Lower lobe of right lung (tissue), 2 donors: ENCODE data around the gene FBN1. TPM values are rescaled to one million over a fixed set of nuclear protein-coding genes. Genes with fewer than 3 reads are reported as not detected.

Source experiments
- ATAC-seq, 2 donors: fragments of 200-7000 bp; cut with Tn5 transposase; one replicate each; pipeline ENCODE4 v1.9.1; 2020 to 2022; ENCODE audit warnings: mild to moderate bottlenecking in 2 of 2, moderate library complexity in 2 of 2
- DNase-seq: peaks from one replicate; pipeline ENCODE4 v3.0.0-alpha.2; 2020
- H3K27ac ChIP-seq: fragments of 200-600 bp; one replicate; pipeline ENCODE4 v1.8.0; 2022
- H3K27me3 ChIP-seq: fragments of 200-600 bp; one replicate; pipeline ENCODE4 v1.8.0; 2022; ENCODE audit warnings: low read depth
- H3K36me3 ChIP-seq: fragments of 200-600 bp; one replicate; pipeline ENCODE4 v1.8.0; 2022; ENCODE audit warnings: mild to moderate bottlenecking
- H3K4me1 ChIP-seq: fragments of 200-600 bp; one replicate; pipeline ENCODE4 v1.8.0; 2022
- H3K4me3 ChIP-seq: fragments of 200-600 bp; one replicate; pipeline ENCODE4 v1.8.0; 2022; ENCODE audit warnings: mild to moderate bottlenecking
- H3K9me3 ChIP-seq: fragments of 200-600 bp; one replicate; pipeline ENCODE4 v1.8.0; 2022
- intact Hi-C: fragments of 100-400 bp; cut with DNase I; formaldehyde crosslinking; loops from one replicate; pipeline ENCODE4 v1.11.0; 2022
- total RNA-seq: library from RNA; stranded (reverse); fragmentation: NEBNext Ultra II Directional; extraction: Animal tissue kit (Norgen Biotek cat#: 25700); gene quantifications from one replicate; pipeline ENCODE4 v1.2.1, GENCODE V29; 2021
- TF ChIP-seq, protein P1 (sequence below): fragments of 200-600 bp; IDR thresholded peaks from one replicate; pipeline ENCODE4 v1.8.0; 2022; ENCODE audit warnings: antibody characterized with exemption, mild to moderate bottlenecking
- donor health status: DM: no; HTN: yes; CAD: no; lungs with severe emphysema.

Gene FBN1
- total RNA-seq, 1 donor from 2014 or later, result 75.3 TPM

DNA sequence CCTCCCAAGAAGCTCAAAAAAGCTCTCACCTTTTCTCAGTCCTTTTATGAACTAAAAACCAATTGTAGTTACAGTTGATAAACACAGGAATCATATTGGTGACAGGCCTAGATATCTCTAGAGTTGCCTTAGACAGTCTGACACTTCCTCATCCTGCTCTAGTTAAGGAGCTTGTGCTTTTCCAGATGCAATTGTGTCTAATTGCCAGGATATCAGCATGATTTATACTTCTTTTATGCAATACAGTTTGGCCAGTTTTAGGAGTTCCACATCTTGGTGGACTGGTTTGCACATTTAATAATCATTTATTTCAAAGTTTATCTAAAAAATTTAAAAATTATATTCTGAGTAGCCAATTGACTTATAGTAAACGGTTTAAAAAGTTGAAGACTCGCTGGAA, 218.6 kb downstream of the FBN1 start:
- TF ChIP-seq, protein P1, sequence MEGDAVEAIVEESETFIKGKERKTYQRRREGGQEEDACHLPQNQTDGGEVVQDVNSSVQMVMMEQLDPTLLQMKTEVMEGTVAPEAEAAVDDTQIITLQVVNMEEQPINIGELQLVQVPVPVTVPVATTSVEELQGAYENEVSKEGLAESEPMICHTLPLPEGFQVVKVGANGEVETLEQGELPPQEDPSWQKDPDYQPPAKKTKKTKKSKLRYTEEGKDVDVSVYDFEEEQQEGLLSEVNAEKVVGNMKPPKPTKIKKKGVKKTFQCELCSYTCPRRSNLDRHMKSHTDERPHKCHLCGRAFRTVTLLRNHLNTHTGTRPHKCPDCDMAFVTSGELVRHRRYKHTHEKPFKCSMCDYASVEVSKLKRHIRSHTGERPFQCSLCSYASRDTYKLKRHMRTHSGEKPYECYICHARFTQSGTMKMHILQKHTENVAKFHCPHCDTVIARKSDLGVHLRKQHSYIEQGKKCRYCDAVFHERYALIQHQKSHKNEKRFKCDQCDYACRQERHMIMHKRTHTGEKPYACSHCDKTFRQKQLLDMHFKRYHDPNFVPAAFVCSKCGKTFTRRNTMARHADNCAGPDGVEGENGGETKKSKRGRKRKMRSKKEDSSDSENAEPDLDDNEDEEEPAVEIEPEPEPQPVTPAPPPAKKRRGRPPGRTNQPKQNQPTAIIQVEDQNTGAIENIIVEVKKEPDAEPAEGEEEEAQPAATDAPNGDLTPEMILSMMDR, result no peak
- ATAC-seq (no peak), DNase-seq (no peak)
- H3K9me3 ChIP-seq, result no peaks in the 10 kb centered on the region
- intact Hi-C loops, result no loop called here
- no peaks in the 10 kb centered on the region for H3K27me3 ChIP-seq
- peaks cover 17% of the 10 kb centered on the region for H3K36me3 ChIP-seq
- no peaks in the 10 kb centered on the region for H3K4me1 ChIP-seq
- no peak overlapping the region for H3K4me3 ChIP-seq
- H3K27ac ChIP-seq, result no peak overlapping the region

DNA sequence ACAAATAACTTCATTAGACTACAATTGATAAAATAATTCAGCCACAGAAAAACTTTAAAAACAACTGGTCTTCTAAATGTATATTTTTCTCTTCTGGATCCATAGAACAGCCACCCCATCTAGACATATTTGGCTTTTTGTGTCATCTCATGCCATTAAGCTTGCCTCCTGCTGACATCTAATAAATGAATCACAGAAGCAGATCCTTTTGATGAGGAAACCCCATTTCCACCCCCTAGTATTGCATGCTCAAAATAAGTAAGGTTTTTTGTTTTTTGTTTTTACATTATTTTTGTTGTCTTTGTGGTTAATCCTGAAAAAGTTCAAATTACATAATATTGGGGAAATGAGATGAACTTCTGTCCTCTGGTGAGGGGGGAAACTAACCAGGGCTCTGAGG, 219.5 kb downstream of the FBN1 start:
- Histone ChIP-seq H3K27ac (no peak overlapping the region), H3K36me3 (peaks cover 19% of the 10 kb centered on the region), H3K27me3 (no peaks in the 10 kb centered on the region), H3K4me1 (no peaks in the 10 kb centered on the region), H3K9me3 (no peaks in the 10 kb centered on the region), H3K4me3 (no peak overlapping the region)
- no peak for ATAC-seq
- TF ChIP-seq, protein P1, result no peak
- intact Hi-C loops, result no loop called here
- no peak for DNase-seq

DNA sequence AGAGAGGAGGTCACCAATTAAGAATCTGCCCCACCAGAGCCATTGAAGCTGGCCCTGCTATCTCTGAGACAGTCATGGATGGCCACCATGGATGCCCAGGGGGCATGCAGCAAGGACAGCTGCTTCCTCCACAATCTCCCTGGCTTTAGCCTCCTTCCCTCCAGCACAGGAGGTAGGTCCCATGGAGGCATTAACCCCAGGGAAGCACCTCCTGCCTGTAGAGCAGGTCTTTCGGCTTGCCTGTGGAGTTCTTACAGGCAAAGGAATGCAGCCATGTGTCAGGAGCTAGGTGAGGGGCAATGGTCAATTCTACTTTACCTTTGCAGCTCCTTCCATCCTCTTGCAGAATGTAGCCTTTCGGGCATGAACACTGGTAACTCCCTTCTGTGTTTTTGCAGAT, 220.5 kb downstream of the FBN1 start:
- no peak for DNase-seq
- ATAC-seq, result no peak
- TF ChIP-seq, protein P1, result no peak
- Histone ChIP-seq H3K27me3 (no peaks in the 10 kb centered on the region), H3K36me3 (peaks cover 28% of the 10 kb centered on the region), H3K27ac (no peak overlapping the region), H3K4me1 (no peaks in the 10 kb centered on the region), H3K9me3 (no peaks in the 10 kb centered on the region), H3K4me3 (no peak overlapping the region)
- intact Hi-C loops, result no loop called here

DNA sequence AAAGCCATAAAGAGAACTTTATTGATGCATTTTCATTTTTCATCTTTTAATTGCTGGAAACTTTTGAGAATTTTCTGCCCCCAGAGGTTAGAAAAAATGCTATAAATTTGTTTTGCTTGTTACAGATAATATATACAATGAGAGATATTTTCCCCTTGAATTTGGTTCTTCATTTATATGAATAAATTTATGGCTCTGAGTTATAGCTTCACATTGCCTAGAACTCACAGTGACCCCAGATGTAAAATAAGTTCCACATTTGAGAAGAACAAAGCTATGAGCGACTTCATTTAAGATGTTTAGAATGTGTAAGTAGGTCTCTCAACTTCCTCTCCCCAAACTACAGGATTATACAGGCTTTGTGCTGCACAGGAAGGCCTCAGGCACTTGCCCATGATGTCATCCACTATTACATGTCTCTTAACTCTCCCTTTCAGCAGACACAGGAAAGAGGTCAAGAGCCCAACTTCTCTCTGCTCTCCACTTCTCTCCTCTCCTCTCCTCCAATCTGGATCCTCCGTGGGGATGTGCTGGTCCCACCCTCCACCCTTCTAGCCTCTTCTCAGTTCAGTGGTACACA, 221.5 kb downstream of the FBN1 start:
- Histone ChIP-seq H3K36me3 (peaks cover 34% of the 10 kb centered on the region), H3K27me3 (no peaks in the 10 kb centered on the region), H3K9me3 (no peaks in the 10 kb centered on the region), H3K4me1 (no peaks in the 10 kb centered on the region), H3K27ac (no peak overlapping the region), H3K4me3 (no peak overlapping the region)
- DNase-seq (no peak), ATAC-seq (no peak)
- TF ChIP-seq, protein P1, result no peak
- intact Hi-C loops, result no loop called here

DNA sequence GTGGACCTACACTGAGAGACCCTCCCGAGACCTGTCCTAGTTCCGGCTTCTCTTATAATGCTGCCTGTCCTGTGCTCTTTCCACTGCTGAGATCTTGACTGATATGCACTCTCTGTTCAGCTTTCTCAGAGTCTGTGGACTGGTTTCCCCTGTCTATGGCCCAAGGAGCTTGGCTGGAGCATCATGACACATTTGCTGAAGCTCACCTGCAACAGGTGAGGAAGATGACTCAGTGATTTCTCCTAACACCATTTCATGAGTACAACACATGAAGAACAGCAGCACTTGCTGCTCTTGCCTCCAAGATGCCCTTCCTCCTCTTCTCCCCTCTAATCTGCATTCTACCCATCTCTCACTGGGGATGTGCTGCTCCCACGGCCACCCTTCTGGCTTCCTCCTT, 222.2 kb downstream of the FBN1 start:
- peaks cover 38% of the 10 kb centered on the region for H3K36me3 ChIP-seq
- TF ChIP-seq, protein P1, result no peak
- no peak for DNase-seq
- H3K27me3 ChIP-seq, result no peaks in the 10 kb centered on the region
- H3K27ac ChIP-seq, result no peak overlapping the region
- no peak overlapping the region for H3K4me3 ChIP-seq
- no peaks in the 10 kb centered on the region for H3K9me3 ChIP-seq
- H3K4me1 ChIP-seq, result no peaks in the 10 kb centered on the region
- ATAC-seq, result no peak
- intact Hi-C loops, result no loop called here

DNA sequence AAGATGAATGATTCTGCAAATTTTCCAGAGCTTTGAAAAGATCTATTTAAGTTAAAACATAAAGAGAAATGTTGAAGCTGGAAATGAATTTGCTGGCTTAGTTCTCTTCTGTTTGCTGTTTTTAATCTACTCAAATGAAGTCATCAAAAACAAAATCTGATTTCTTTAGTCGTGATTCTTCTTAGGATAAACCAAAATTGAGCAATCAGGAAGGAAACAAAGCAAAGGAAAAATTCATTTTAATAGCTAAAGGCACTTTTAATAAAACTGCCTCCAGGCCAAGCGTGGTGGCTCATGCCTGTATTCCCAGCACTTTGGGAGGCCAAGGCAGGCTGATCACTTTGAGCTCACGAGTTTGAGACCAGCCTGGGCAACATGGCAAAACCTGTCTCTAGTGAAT, 223.1 kb downstream of the FBN1 start:
- H3K27ac ChIP-seq, result no peak overlapping the region
- TF ChIP-seq, protein P1, result no peak
- no peak overlapping the region for H3K4me3 ChIP-seq
- ATAC-seq, result no peak
- H3K36me3 ChIP-seq, result peaks cover 38% of the 10 kb centered on the region
- no peaks in the 10 kb centered on the region for H3K27me3 ChIP-seq
- DNase-seq, result no peak
- H3K9me3 ChIP-seq, result no peaks in the 10 kb centered on the region
- intact Hi-C loops, result no loop called here
- H3K4me1 ChIP-seq, result no peaks in the 10 kb centered on the region
